ENCODE data around the gene CPED1. TPM values are rescaled to one million over a fixed set of nuclear protein-coding genes. Genes with fewer than 3 reads are reported as not detected.
"Not testable (repeated sequence)": the region's sequence is repeated elsewhere in the genome, so short reads cannot be mapped to it uniquely, and the experiment has no call there.

Gene CPED1
- total RNA-seq, 1 experiment from 2014 or later, result 0.13 TPM

GRCh38 chr7:121058975-121059374 is 70.5 kb downstream of the CPED1 start:
- no peaks in the 10 kb centered on the region for H3K36me3 Mint-ChIP-seq (ENCODE audit: insufficient read depth in 1 of 3, low read depth in 3 of 3)
- H3K4me1 Mint-ChIP-seq, result peaks cover 2% of the 10 kb centered on the region in 2 experiments; a peak in 1 of 4 replicates
- no peaks in the 10 kb centered on the region for H3K9me3 Mint-ChIP-seq

GRCh38 chr7:121059979-121060509 is 71.5 kb downstream of the CPED1 start:
- H4K5ac ChIP-seq (ENCODE audit: insufficient read length, low read depth, low read length); H3K4me1 ChIP-seq (ENCODE audit: insufficient read depth, low read length); H2AK5ac ChIP-seq (ENCODE audit: insufficient read length, low read length); H3K4ac ChIP-seq (ENCODE audit: low read depth, low read length); H2BK120ac ChIP-seq (ENCODE audit: low read depth, low read length, poor library complexity, severe bottlenecking); H2BK20ac ChIP-seq (ENCODE audit: low read depth, low read length, poor library complexity, severe bottlenecking); H3K4me1 Mint-ChIP-seq; H3K27ac ChIP-seq (ENCODE audit: insufficient read length, low read depth, low read length); H2BK5ac ChIP-seq (ENCODE audit: insufficient read length, low read length); H3K9ac ChIP-seq (ENCODE audit: extremely low read depth, insufficient read length, low read length); H4K8ac ChIP-seq (replicated peaks; ENCODE audit: insufficient read length, low read depth, low read length); H2BK12ac ChIP-seq (ENCODE audit: insufficient read length, low read depth, low read length); H3K79me2 ChIP-seq (ENCODE audit: insufficient read depth, low read length); H3T11ph ChIP-seq (ENCODE audit: low read length); H3K27me3 ChIP-seq (ENCODE audit: insufficient read depth, low read length); H3K27me3 Mint-ChIP-seq (ENCODE audit: low read depth); H3K79me1 ChIP-seq (ENCODE audit: insufficient read depth, low read depth, low read length, poor library complexity, severe bottlenecking); H3K18ac ChIP-seq (ENCODE audit: insufficient read length, low read depth, low read length); H3K23me2 ChIP-seq (ENCODE audit: insufficient read length, low read depth, low read length, poor library complexity, severe bottlenecking); H4K20me1 ChIP-seq (ENCODE audit: control insufficient read depth, insufficient read depth, insufficient read length); H3K36me3 Mint-ChIP-seq (ENCODE audit: insufficient read depth in 1 of 3, low read depth in 3 of 3); H2BK15ac ChIP-seq (ENCODE audit: low read depth, low read length); H3K27ac Mint-ChIP-seq; H3K9me3 ChIP-seq (ENCODE audit: control insufficient read depth, low read depth, low read length); H2AFZ ChIP-seq (ENCODE audit: low read length); H4K91ac ChIP-seq (ENCODE audit: insufficient read length, low read depth, low read length); H3K56ac ChIP-seq (ENCODE audit: insufficient read length, low read depth, low read length); H3K23ac ChIP-seq (ENCODE audit: insufficient read length, low read depth, low read length); H3K4me3 Mint-ChIP-seq; H3K4me2 ChIP-seq (ENCODE audit: insufficient read depth, insufficient read length, low read length); H3K9me3 Mint-ChIP-seq; H3K14ac ChIP-seq (ENCODE audit: insufficient read depth, low read length); DNase-seq: not testable (repeated sequence)
- no CpG with 5 or more reads among the region's 40 CpGs for WGBS (ENCODE audit: extremely low coverage, insufficient read length, low lambda C conversion rate)

More at GRCh38 chr7:121058975-121059374, 70.5 kb downstream of the CPED1 start:
- no peak overlapping the region for H4K91ac ChIP-seq (ENCODE audit: insufficient read length, low read depth, low read length)
- Mint-ChIP-seq H3K27ac (no peak overlapping the region), H3K4me3 (no peak overlapping the region), H3K27me3 (ENCODE audit: low read depth) (no peaks in the 10 kb centered on the region)
- no peak overlapping the region for H3K14ac ChIP-seq (ENCODE audit: insufficient read depth, low read length)
- H3K9ac ChIP-seq (ENCODE audit: extremely low read depth, insufficient read length, low read length), result no peak overlapping the region
- no peaks in the 10 kb centered on the region for H4K20me1 ChIP-seq (ENCODE audit: control insufficient read depth, insufficient read depth, insufficient read length)
- H2BK20ac ChIP-seq (ENCODE audit: low read depth, low read length, poor library complexity, severe bottlenecking), result no peak overlapping the region
- no peak overlapping the region for H3K4me2 ChIP-seq (ENCODE audit: insufficient read depth, insufficient read length, low read length)
- no peak overlapping the region for H3K18ac ChIP-seq (ENCODE audit: insufficient read length, low read depth, low read length)
- no peaks in the 10 kb centered on the region for H3K79me2 ChIP-seq (ENCODE audit: insufficient read depth, low read length)
- no peak overlapping the region for H2BK12ac ChIP-seq (ENCODE audit: insufficient read length, low read depth, low read length)
- no peak overlapping the region for H2BK120ac ChIP-seq (ENCODE audit: low read depth, low read length, poor library complexity, severe bottlenecking)
- no peak for TF ChIP-seq CTCF (conservative IDR thresholded peaks at IDR 0.05)
- H2AK5ac ChIP-seq (ENCODE audit: insufficient read length, low read length), result no peak overlapping the region
- H4K5ac ChIP-seq (ENCODE audit: insufficient read length, low read depth, low read length), result no peak overlapping the region
- DNase-seq, result no peak
- H3K4me1 ChIP-seq (ENCODE audit: insufficient read depth, low read length), result no peaks in the 10 kb centered on the region
- no peak overlapping the region for H2AFZ ChIP-seq (ENCODE audit: low read length)
- no peak overlapping the region for H3K27ac ChIP-seq (ENCODE audit: insufficient read length, low read depth, low read length)
- H4K8ac ChIP-seq (replicated peaks; ENCODE audit: insufficient read length, low read depth, low read length), result no peak overlapping the region
- H3K4ac ChIP-seq (ENCODE audit: low read depth, low read length), result no peak overlapping the region
- H3K79me1 ChIP-seq (ENCODE audit: insufficient read depth, low read depth, low read length, poor library complexity, severe bottlenecking), result no peaks in the 10 kb centered on the region
- H3K9me3 ChIP-seq (ENCODE audit: control insufficient read depth, low read depth, low read length), result no peaks in the 10 kb centered on the region
- no peaks in the 10 kb centered on the region for H3K27me3 ChIP-seq (ENCODE audit: insufficient read depth, low read length)
- no peaks in the 10 kb centered on the region for H3K23me2 ChIP-seq (ENCODE audit: insufficient read length, low read depth, low read length, poor library complexity, severe bottlenecking)
- no peak overlapping the region for H3K56ac ChIP-seq (ENCODE audit: insufficient read length, low read depth, low read length)
- no peak overlapping the region for H3K23ac ChIP-seq (ENCODE audit: insufficient read length, low read depth, low read length)
- no peak overlapping the region for H2BK5ac ChIP-seq (ENCODE audit: insufficient read length, low read length)
- no peak overlapping the region for H2BK15ac ChIP-seq (ENCODE audit: low read depth, low read length)
- no CpG with 5 or more reads among the region's 2 CpGs for WGBS (ENCODE audit: extremely low coverage, insufficient read length, low lambda C conversion rate)
- H3T11ph ChIP-seq (ENCODE audit: low read length), result no peak overlapping the region

All from H9 (cell line).